Uterus (tissue), 4 donors: ENCODE data around the gene PLD6. TPM values are rescaled to one million over a fixed set of nuclear protein-coding genes. Genes with fewer than 3 reads are reported as not detected.

ENCODE experiments used
- DNase-seq, 2 donors: peaks; one replicate each; pipeline ENCODE4 v3.0.0-alpha.2; 2019 to 2020
- H3K27ac ChIP-seq, 2 donors: fragments of 200-600 bp; sonication (generic); 1 replicate in 1 of 2; 2 replicates in 1 of 2; pipeline ENCODE4 v1.5.1; 2016 to 2018
- H3K27me3 ChIP-seq, 2 donors: fragments of 200-600 bp; sonication (generic); one replicate each; pipeline ENCODE4 v1.5.1; 2018 to 2019; ENCODE audit warnings: control low read depth in 1 of 2
- H3K36me3 ChIP-seq, 2 donors: fragments of 200-600 bp; sonication (generic); one replicate each; pipeline ENCODE4 v1.5.1; 2019; ENCODE audit warnings: control low read depth in 1 of 2
- H3K4me1 ChIP-seq, 2 donors: fragments of 200-600 bp; sonication (generic); one replicate each; pipeline ENCODE4 v1.5.1; 2018 to 2019; ENCODE audit warnings: control low read depth in 1 of 2
- H3K4me3 ChIP-seq, 2 donors: fragments of 200-600 bp; sonication (generic); 1 replicate in 1 of 2; 2 replicates in 1 of 2; pipeline ENCODE4 v1.5.1; 2018 to 2019; ENCODE audit warnings: mild to moderate bottlenecking in 1 of 2
- H3K9me3 ChIP-seq, 2 donors: fragments of 200-600 bp; sonication (generic); one replicate each; pipeline ENCODE4 v1.5.1; 2019; ENCODE audit warnings: control low read depth in 1 of 2
- POLR2A ChIP-seq, 2 donors: fragments of 450-650 bp; IDR thresholded peaks; one replicate each; pipeline ENCODE4 v1.6.1; 2016; ENCODE audit warnings: antibody characterized with exemption in 2 of 2, mild to moderate bottlenecking in 1 of 2, moderate library complexity in 1 of 2
- intact Hi-C: fragments of 100-400 bp; cut with DNase I; formaldehyde crosslinking; loops from one replicate; pipeline ENCODE4 v1.15.1; 2023; ENCODE audit warnings: low total_unique reads
- total RNA-seq, 4 donors: library from RNA; depleted of rRNA in 3 of 4; stranded (reverse); fragments of >200 nt in 3 of 4; gene quantifications; one replicate each; pipeline versions ENCODE4 v1.1.0 to v1.2.4, GENCODE V29; 2014 to 2023
- TF ChIP-seq, protein P1 (sequence below), 4 experiments: fragments of 200-600 bp in 2 of 4; fragments of 450-650 bp in 2 of 4; sonication (generic) in 2 of 4; IDR thresholded peaks; one replicate each; pipeline ENCODE4 v1.5.1; 2016 to 2019; ENCODE audit warnings: antibody characterized with exemption in 4 of 4, mild to moderate bottlenecking in 2 of 4, moderate library complexity in 1 of 4
- donor health status: DM: yes; HTN: yes; CAD: no.

The PLD6 gene
- total RNA-seq, 4 donors from 2014 or later: 0.77 to 8.1 (median 5.0) TPM

DNA sequence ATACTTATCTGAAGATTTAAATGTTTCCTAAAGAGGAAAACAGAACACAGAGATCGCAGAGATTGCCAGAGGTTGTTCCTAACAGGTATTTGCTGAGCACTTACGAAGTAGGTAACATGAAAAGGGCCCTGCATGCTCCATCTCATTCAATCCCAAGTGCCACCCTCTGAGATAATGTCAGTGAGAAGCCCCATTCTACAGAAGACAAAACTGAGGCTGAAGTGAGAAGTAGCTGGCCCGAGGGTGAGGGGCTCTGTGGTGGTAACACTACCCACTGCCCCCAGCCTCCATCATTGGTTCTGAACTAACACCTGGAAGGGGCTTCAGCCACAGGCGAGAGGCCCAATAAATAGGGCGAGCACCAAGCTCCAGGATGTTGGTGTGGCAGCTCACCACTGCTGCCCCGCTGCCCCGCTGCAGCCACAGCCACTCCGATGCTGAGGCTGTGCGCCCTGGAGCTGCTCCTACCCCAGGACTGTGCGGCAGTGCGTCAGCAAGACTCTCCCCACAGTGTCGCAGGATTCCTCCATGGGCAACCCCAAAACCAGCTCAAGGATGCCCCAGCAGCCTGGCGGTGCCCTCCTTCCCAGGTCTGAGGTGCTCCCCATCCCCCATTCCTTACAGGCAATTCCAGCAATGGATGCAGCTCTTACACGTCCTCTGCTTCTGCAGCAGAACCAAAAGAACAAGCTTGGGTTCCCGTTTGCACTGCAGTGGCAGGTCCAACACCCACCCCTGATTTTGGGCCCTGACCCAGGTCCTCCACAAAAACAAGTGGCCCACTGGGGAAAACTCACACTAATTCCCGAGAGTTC lies 20.5 kb upstream of the PLD6 start:
- H3K36me3 ChIP-seq: no peaks in the 10 kb centered on the region
- no peak overlapping the region for H3K4me3 ChIP-seq
- TF ChIP-seq, protein P1, sequence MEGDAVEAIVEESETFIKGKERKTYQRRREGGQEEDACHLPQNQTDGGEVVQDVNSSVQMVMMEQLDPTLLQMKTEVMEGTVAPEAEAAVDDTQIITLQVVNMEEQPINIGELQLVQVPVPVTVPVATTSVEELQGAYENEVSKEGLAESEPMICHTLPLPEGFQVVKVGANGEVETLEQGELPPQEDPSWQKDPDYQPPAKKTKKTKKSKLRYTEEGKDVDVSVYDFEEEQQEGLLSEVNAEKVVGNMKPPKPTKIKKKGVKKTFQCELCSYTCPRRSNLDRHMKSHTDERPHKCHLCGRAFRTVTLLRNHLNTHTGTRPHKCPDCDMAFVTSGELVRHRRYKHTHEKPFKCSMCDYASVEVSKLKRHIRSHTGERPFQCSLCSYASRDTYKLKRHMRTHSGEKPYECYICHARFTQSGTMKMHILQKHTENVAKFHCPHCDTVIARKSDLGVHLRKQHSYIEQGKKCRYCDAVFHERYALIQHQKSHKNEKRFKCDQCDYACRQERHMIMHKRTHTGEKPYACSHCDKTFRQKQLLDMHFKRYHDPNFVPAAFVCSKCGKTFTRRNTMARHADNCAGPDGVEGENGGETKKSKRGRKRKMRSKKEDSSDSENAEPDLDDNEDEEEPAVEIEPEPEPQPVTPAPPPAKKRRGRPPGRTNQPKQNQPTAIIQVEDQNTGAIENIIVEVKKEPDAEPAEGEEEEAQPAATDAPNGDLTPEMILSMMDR (IDR thresholded peaks at IDR 0.05): no peak
- TF ChIP-seq POLR2A (IDR thresholded peaks at IDR 0.05): no peak
- H3K27me3 ChIP-seq: no peaks in the 10 kb centered on the region
- no peaks in the 10 kb centered on the region for H3K4me1 ChIP-seq
- intact Hi-C loops: no loop called here
- H3K9me3 ChIP-seq: no peaks in the 10 kb centered on the region
- no peak for DNase-seq
- no peak overlapping the region for H3K27ac ChIP-seq

DNA sequence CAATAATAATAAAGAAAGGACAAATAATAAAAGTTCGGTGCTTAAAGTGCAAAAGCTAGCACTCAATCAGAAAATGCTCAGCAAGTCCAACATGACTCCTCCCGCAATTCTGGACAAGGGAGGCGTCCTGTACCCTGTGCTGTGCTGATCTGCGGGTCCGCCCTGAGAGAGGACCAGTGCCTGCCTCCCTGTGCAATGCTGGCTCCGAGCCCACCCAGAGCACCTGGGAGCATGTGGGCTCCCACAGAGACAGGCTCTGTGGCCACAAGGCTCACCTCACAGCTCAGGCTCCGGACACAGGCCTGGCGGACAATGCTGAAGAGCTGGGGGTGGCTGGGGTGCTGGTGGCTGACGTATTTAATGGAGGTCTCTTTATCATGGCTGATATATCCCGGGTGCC lies 19.8 kb upstream of the PLD6 start:
- no peaks in the 10 kb centered on the region for H3K9me3 ChIP-seq
- H3K27me3 ChIP-seq: no peaks in the 10 kb centered on the region
- TF ChIP-seq, protein P1 (IDR thresholded peaks at IDR 0.05): no peak
- no peak for TF ChIP-seq POLR2A (IDR thresholded peaks at IDR 0.05)
- H3K36me3 ChIP-seq: no peaks in the 10 kb centered on the region
- DNase-seq: no peak
- intact Hi-C loops: no loop called here
- H3K4me3 ChIP-seq: no peak overlapping the region
- H3K4me1 ChIP-seq: no peaks in the 10 kb centered on the region
- no peak overlapping the region for H3K27ac ChIP-seq

DNA sequence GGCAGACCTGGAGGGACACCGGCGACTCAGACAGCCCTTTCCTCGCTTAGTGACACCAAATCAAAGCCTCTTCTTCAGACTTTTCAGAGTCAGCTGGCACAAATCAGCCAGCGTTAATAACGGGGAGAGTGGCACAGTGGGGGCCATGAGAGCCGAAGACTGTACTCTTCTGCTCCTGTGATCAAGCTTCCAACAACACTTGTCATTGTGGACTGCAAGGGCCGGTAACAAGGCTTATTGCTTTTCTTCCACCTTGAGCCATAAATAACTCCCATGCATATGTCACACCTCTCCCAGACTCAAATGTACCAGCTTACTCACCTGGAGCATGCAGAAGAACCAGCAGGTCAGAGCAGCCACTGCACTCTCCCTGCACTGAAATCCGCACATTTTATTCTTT lies 18.0 kb upstream of the PLD6 start:
- no peak for TF ChIP-seq POLR2A (IDR thresholded peaks at IDR 0.05)
- TF ChIP-seq, protein P1 (IDR thresholded peaks at IDR 0.05): no peak
- Histone ChIP-seq H3K27me3 (no peaks in the 10 kb centered on the region), H3K4me1 (no peaks in the 10 kb centered on the region), H3K9me3 (no peaks in the 10 kb centered on the region), H3K4me3 (no peak overlapping the region), H3K27ac (no peak overlapping the region), H3K36me3 (no peaks in the 10 kb centered on the region)
- DNase-seq: no peak
- intact Hi-C loops: no loop called here

DNA sequence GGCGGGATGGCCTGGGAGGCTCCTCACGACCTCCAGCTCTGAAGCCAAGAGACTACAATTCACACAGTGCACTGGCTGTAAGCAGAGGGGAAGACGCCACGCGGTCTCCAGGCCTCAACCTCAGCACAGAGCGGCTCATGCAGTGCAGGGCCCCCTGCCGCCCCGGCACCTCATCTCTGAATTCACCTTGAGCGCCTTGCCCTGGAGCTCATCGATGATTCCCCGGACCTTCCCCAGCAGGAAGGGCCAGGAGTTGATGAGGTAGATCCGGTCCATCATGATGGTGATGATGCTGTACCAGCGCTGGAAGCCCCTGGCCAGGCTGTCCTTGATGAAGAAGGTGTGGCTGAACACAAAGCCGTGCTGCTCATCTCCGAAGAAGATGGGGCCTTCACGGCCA lies 17.6 kb upstream of the PLD6 start:
- no peaks in the 10 kb centered on the region for H3K4me1 ChIP-seq
- no peak for TF ChIP-seq POLR2A (IDR thresholded peaks at IDR 0.05)
- TF ChIP-seq, protein P1 (IDR thresholded peaks at IDR 0.05): no peak

DNA sequence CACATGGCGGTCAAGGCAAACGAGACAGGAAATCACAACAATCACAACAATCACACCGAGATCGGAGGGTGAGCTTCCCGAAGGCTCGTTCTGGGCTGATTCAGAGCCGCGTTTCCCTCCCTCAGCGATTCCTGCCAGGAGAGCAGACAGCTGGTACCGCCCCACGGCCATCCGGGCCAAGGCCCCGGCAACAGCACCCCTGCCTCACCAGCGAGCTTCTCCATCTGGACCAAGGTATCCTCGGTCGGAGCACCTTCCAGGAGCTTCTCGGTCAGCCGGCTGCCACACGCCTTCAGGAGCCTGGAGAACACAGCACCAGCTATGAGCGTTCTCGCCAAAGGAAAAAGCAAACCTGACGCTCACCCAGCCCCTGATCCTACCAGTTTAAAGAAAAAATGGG lies 15.2 kb upstream of the PLD6 start:
- no peaks in the 10 kb centered on the region for H3K9me3 ChIP-seq
- DNase-seq: no peak
- no peaks in the 10 kb centered on the region for H3K4me1 ChIP-seq
- no peak overlapping the region for H3K4me3 ChIP-seq
- no peaks in the 10 kb centered on the region for H3K27me3 ChIP-seq
- no peaks in the 10 kb centered on the region for H3K36me3 ChIP-seq
- intact Hi-C loops: no loop called here
- TF ChIP-seq, protein P1 (IDR thresholded peaks at IDR 0.05): no peak
- TF ChIP-seq POLR2A (IDR thresholded peaks at IDR 0.05): no peak
- no peak overlapping the region for H3K27ac ChIP-seq

More for the DNA sequence above, 17.6 kb upstream of the PLD6 start:
- Histone ChIP-seq H3K4me3 (no peak overlapping the region), H3K27ac (no peak overlapping the region), H3K9me3 (no peaks in the 10 kb centered on the region), H3K36me3 (no peaks in the 10 kb centered on the region), H3K27me3 (no peaks in the 10 kb centered on the region)
- DNase-seq: no peak
- intact Hi-C loops: no loop called here
